ENCODE results near the gene ADISSP. TPM values are rescaled to one million over a fixed set of nuclear protein-coding genes. Genes with fewer than 3 reads are reported as not detected.
A peak's percentile ranks its signal among the peaks of the same experiment; 100 is the strongest.

Gene ADISSP
- total and polyA plus RNA-seq, 2 of the 13 experiments (the other 11 are each of a cell fraction or from before 2014, with no cell fraction given), result 38.3 to 90.6 TPM

DNA sequence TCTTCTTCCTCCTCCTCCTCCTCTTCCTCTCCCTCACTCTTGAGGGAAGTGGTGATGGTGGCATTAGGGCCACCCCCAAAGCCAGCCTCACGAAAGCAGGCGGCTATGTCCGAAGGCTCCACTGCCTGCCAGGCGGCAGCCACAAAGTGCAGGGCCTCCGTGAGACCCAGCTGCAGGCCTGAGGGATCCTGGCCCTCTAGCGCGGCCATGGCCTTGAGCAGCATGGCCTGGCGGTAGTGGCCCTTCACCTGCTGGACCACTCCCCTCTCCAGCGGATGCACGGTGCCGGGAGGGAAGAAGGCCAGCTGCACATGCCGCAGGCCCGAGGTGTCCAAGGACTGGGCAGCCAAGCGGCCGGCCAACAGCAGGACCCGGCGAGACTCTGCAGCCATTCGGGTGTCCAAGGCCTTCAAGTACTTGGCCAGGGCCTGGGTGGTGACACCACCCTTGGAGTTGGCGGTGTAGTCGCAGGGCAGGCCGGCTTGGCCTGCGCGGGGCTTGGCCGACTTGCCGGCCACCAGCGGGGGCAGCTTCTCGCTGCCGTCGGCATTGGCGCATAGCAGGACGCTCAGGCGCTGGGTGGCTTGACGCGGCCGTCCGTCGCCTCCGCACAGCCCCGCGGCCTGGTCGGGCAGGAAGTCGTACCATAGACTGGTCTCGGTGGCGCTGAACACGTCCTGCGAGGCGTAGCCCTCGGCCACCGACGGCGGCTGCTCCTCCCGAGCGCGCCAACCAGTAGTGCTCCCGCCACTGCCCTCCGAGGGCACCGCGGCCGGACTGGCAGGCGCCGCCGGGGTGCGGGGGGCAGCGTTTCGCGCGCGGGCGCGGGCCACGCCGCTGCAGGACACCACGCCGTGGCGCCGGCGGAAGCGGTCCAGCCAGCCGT lies 17.9 kb upstream of the ADISSP start (continued):
- no peak for TF ChIP-seq RAD51 (IDR thresholded peaks at IDR 0.05; ENCODE audit: borderline replicate concordance)
- TF ChIP-seq RNF2 (conservative IDR thresholded peaks at IDR 0.05; ENCODE audit: low read depth), result peak; percentile 26; the same call in 1 of the 2 replicates
- TF ChIP-seq ZNF776 (CRISPR knock-in tag; IDR thresholded peaks at IDR 0.05), result no peak; the same call in 1 of the 2 replicates
- no peak for TF ChIP-seq ZNF33A (CRISPR knock-in tag; IDR thresholded peaks at IDR 0.05; ENCODE audit: borderline replicate concordance)
- TF ChIP-seq ZNF883 (CRISPR knock-in tag; IDR thresholded peaks at IDR 0.05; ENCODE audit: not compliant biosample characterization), result peak; percentile 50
- TF ChIP-seq AGO2 (optimal IDR thresholded peaks at IDR 0.05; ENCODE audit: low read depth, low read length), result peak; percentile 89
- no peak for TF ChIP-seq CBX1 (IDR thresholded peaks at IDR 0.05; ENCODE audit: low read depth)
- TF ChIP-seq ZNF781 (CRISPR knock-in tag; IDR thresholded peaks at IDR 0.05; ENCODE audit: borderline replicate concordance, not compliant biosample characterization), result no peak
- no peak for TF ChIP-seq ZNF24 (IDR thresholded peaks at IDR 0.05)
- no peak for TF ChIP-seq ZSCAN9 (CRISPR knock-in tag; IDR thresholded peaks at IDR 0.05; ENCODE audit: borderline replicate concordance)
- TF ChIP-seq JUNB (CRISPR knock-in tag; IDR thresholded peaks at IDR 0.05; ENCODE audit: borderline replicate concordance), result no peak
- TF ChIP-seq RXRA (CRISPR knock-in tag; IDR thresholded peaks at IDR 0.05), result peak; percentile 41; the same call in 1 of the 2 replicates
- no peak for TF ChIP-seq U2AF2 (IDR thresholded peaks at IDR 0.05; ENCODE audit: low read depth, low read length)
- TF ChIP-seq RARA (CRISPR knock-in tag; IDR thresholded peaks at IDR 0.05), result no peak
- TF ChIP-seq, protein P1, sequence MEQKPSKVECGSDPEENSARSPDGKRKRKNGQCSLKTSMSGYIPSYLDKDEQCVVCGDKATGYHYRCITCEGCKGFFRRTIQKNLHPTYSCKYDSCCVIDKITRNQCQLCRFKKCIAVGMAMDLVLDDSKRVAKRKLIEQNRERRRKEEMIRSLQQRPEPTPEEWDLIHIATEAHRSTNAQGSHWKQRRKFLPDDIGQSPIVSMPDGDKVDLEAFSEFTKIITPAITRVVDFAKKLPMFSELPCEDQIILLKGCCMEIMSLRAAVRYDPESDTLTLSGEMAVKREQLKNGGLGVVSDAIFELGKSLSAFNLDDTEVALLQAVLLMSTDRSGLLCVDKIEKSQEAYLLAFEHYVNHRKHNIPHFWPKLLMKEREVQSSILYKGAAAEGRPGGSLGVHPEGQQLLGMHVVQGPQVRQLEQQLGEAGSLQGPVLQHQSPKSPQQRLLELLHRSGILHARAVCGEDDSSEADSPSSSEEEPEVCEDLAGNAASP (CRISPR knock-in tag; IDR thresholded peaks at IDR 0.05; ENCODE audit: borderline replicate concordance), result no peak
- TF ChIP-seq, protein P2, sequence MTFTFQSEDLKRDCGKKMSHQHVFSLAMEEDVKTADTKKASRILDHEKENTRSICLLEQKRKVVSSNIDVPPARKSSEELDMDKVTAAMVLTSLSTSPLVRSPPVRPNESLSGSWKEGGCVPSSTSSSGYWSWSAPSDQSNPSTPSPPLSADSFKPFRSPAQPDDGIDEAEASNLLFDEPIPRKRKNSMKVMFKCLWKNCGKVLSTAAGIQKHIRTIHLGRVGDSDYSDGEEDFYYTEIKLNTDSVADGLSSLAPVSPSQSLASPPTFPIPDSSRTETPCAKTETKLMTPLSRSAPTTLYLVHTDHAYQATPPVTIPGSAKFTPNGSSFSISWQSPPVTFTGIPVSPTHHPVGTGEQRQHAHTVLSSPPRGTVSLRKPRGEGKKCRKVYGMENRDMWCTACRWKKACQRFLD (CRISPR knock-in tag; IDR thresholded peaks at IDR 0.05; ENCODE audit: borderline replicate concordance), result 0 out of 2 replicates have a peak, but pooled peaks have one; percentile 50
- TF ChIP-seq ZNF383 (CRISPR knock-in tag; IDR thresholded peaks at IDR 0.05; ENCODE audit: borderline replicate concordance), result no peak
- TF ChIP-seq, protein P3, sequence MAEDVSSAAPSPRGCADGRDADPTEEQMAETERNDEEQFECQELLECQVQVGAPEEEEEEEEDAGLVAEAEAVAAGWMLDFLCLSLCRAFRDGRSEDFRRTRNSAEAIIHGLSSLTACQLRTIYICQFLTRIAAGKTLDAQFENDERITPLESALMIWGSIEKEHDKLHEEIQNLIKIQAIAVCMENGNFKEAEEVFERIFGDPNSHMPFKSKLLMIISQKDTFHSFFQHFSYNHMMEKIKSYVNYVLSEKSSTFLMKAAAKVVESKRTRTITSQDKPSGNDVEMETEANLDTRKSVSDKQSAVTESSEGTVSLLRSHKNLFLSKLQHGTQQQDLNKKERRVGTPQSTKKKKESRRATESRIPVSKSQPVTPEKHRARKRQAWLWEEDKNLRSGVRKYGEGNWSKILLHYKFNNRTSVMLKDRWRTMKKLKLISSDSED (CRISPR knock-in tag; IDR thresholded peaks at IDR 0.05), result no peak
- TF ChIP-seq, protein P4, sequence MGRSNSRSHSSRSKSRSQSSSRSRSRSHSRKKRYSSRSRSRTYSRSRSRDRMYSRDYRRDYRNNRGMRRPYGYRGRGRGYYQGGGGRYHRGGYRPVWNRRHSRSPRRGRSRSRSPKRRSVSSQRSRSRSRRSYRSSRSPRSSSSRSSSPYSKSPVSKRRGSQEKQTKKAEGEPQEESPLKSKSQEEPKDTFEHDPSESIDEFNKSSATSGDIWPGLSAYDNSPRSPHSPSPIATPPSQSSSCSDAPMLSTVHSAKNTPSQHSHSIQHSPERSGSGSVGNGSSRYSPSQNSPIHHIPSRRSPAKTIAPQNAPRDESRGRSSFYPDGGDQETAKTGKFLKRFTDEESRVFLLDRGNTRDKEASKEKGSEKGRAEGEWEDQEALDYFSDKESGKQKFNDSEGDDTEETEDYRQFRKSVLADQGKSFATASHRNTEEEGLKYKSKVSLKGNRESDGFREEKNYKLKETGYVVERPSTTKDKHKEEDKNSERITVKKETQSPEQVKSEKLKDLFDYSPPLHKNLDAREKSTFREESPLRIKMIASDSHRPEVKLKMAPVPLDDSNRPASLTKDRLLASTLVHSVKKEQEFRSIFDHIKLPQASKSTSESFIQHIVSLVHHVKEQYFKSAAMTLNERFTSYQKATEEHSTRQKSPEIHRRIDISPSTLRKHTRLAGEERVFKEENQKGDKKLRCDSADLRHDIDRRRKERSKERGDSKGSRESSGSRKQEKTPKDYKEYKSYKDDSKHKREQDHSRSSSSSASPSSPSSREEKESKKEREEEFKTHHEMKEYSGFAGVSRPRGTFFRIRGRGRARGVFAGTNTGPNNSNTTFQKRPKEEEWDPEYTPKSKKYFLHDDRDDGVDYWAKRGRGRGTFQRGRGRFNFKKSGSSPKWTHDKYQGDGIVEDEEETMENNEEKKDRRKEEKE (IDR thresholded peaks at IDR 0.05), result no peak
- TF ChIP-seq FOXA3 (CRISPR knock-in tag; IDR thresholded peaks at IDR 0.05), result no peak
- TF ChIP-seq SRSF4 (IDR thresholded peaks at IDR 0.05; ENCODE audit: low read depth, low read length, poor library complexity, severe bottlenecking), result no peak
- no peak for TF ChIP-seq MYNN (CRISPR knock-in tag; IDR thresholded peaks at IDR 0.05; ENCODE audit: low read depth)
- no peak for TF ChIP-seq ARNTL (CRISPR knock-in tag; IDR thresholded peaks at IDR 0.05)
- no peak for TF ChIP-seq ATF1 (CRISPR knock-in tag; IDR thresholded peaks at IDR 0.05)

All from HepG2 (cell line).